ENCODE measurements around the gene HAGHL. TPM values are rescaled to one million over a fixed set of nuclear protein-coding genes. Genes with fewer than 3 reads are reported as not detected.

Gene HAGHL, protein sequence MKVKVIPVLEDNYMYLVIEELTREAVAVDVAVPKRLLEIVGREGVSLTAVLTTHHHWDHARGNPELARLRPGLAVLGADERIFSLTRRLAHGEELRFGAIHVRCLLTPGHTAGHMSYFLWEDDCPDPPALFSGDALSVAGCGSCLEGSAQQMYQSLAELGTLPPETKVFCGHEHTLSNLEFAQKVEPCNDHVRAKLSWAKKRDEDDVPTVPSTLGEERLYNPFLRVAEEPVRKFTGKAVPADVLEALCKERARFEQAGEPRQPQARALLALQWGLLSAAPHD
- polyA plus RNA-seq (2011; rRNA removed) (3.5 and 4.4 TPM in 2 replicates), polyA plus RNA-seq (2017; fragmentation: RNase III; extraction: RNeasy Plus Mini Kit Qiagen cat#74134 plus additional on column Dnase treatment) (21.4 to 22.0 TPM (median 21.7 TPM) in 3 replicates), polyA minus RNA-seq (2011; rRNA and poly(A)+ RNA removed) (2.0 and 2.6 TPM in 2 replicates)
- polyA plus RNA-seq (2012; cell fraction: cytosol; rRNA removed), result 32.0 and 35.0 TPM in 2 replicates
- polyA plus RNA-seq (2012; cell fraction: nucleus; rRNA removed), result 62.2 and 86.3 TPM in 2 replicates

DNA sequence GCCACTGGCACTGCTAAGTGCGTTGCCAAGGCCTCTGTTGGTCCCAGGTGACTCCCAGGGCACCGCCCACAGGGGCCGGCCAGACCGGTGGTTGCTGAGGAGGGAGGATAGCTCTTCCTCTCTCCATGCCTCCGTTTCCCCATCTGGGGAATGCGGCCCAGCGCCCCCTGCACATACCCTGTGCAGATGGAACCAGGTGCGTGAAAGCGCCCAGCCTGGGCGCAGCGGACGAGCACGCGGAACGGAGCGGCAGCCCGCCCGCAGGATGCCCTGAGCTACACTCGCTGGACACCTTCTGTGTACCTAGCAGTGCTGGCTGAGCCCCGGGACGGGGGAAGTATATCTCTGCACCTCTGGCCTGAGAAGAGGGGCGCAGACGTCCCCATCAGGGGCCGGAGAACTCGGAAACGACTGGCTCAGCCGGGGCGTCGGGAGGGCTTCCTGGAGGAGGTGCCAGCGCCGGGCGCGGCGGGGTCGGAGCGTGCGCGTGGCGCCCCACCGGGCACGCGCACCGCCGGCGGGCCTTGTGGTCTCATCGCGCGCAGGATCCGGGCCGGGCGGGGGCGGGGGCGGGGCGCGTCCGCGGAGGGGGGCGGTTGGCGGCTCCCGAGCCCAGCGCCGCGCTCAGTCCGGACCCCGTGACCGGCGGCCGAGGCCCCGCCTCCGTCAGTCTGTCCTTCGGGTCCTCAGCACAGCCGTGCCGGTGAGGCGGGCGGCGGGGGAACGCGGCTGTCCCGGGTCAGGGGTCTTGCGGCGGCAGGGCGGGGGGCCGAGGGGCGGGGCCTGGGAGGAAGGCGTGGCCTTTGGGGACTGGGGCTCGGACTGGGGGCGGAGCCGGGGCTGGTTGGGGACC is at the start of gene HAGHL, which contains the start of gene CCDC78:
Gene HAGHL (plus strand): TSS at position 669 of the 853 bp plus-strand sequence. CDS start 404 bp downstream, outside the sequence.
Gene CCDC78 (minus strand): TSS at position 6 of the 853 bp plus-strand sequence. CDS start 76 bp downstream, outside the sequence.
- Histone ChIP-seq H3K4me1 (peaks cover 19% of the 10 kb centered on the region), H3K4me3 (peak within 1 kb of the TSS; percentile 60), H3K9me3 (no peaks in the 10 kb centered on the region), H3K4me2 (peak within 1 kb of the TSS; percentile 100), H3K27ac (peak within 1 kb of the TSS; percentile 89 to 91)
- peak; percentile 4 to 12; a peak in 4 of 6 replicates for ATAC-seq
- 26% methylated on average over 28 of the region's 88 CpGs for WGBS (ENCODE audit: missing lambda C conversion rate)
- CTCF ChIA-PET, result interaction anchor here (0.7 to 28.0 kb wide), 4 partner anchors 6 to 59 kb away, joined by 3 to 656 read pairs (median 336); partner anchors contain the start of genes ANTKMT, CCDC78, CIAO3 and FBXL16
- POLR2A ChIA-PET, result interaction anchor here (1.2 to 4.2 kb wide), 2 partner anchors 11 to 15 kb away, joined by 5 to 23 read pairs; partner anchors contain the start of gene METRN
- no peak for DNase-seq (ENCODE audit: low read depth in 1 of 2, low spot score in 1 of 2)
- FAIRE-seq, result no peak
- TF ChIP-seq SMC3 (IDR thresholded peaks at IDR 0.05) (no peak), ZNF302 (CRISPR knock-in tag; IDR thresholded peaks at IDR 0.05) (no peak), POLR2A (IDR thresholded peaks at IDR 0.05; ENCODE audit: low read length) (no peak; the same call in 1 of the 2 replicates), NFE2L2 (conservative IDR thresholded peaks at IDR 0.05; ENCODE audit: low read length) (no peak), JUN (IDR thresholded peaks at IDR 0.05) (peak in 1 of 2 experiments; percentile 59; a peak in 2 of 5 replicates), EHF (CRISPR knock-in tag; IDR thresholded peaks at IDR 0.05) (no peak), HEYL (CRISPR knock-in tag; IDR thresholded peaks at IDR 0.05) (no peak), ZFP36 (IDR thresholded peaks at IDR 0.05; ENCODE audit: borderline replicate concordance, partially characterized antibody) (peak; percentile 98), NR3C1 (IDR thresholded peaks at IDR 0.05) (no peak), KDM5A (IDR thresholded peaks at IDR 0.05) (no peak), HDAC2 (IDR thresholded peaks at IDR 0.05) (no peak), KDM1A (IDR thresholded peaks at IDR 0.05; ENCODE audit: low read depth) (peak; percentile 63; the same call in 1 of the 2 replicates), SREBF2 (IDR thresholded peaks at IDR 0.05) (no peak), RCOR1 (IDR thresholded peaks at IDR 0.05; ENCODE audit: low read depth, low read length) (no peak), RNF2 (IDR thresholded peaks at IDR 0.05; ENCODE audit: borderline replicate concordance, low read depth) (peak; percentile 66; the same call in 1 of the 2 replicates), MYC (IDR thresholded peaks at IDR 0.05; ENCODE audit: borderline replicate concordance, low read length) (no peak), NPAS2 (CRISPR knock-in tag; IDR thresholded peaks at IDR 0.05; ENCODE audit: borderline replicate concordance) (no peak), CHD2 (IDR thresholded peaks at IDR 0.05; ENCODE audit: low read length, partially characterized antibody) (no peak), HOXA7 (CRISPR knock-in tag; IDR thresholded peaks at IDR 0.05) (no peak), POLR2AphosphoS2 (conservative IDR thresholded peaks at IDR 0.05; ENCODE audit: low read length) (0 out of 2 replicates have a peak, but pooled peaks have one; percentile 45), HOXB5 (CRISPR knock-in tag; IDR thresholded peaks at IDR 0.05) (no peak), CBX8 (IDR thresholded peaks at IDR 0.05) (no peak), CEBPB (IDR thresholded peaks at IDR 0.05) (no peak), FOSL2 (IDR thresholded peaks at IDR 0.05) (no peak), FOSL2 (CRISPR knock-in tag; IDR thresholded peaks at IDR 0.05) (no peak), FOXS1 (CRISPR knock-in tag; IDR thresholded peaks at IDR 0.05) (no peak), BHLHE40 (IDR thresholded peaks at IDR 0.05; ENCODE audit: low read depth, low read length) (no peak), CHD4 (IDR thresholded peaks at IDR 0.05; ENCODE audit: borderline replicate concordance) (no peak), CBX2 (IDR thresholded peaks at IDR 0.05; ENCODE audit: borderline replicate concordance, low read depth) (no peak)
- TF ChIP-seq, protein P1, sequence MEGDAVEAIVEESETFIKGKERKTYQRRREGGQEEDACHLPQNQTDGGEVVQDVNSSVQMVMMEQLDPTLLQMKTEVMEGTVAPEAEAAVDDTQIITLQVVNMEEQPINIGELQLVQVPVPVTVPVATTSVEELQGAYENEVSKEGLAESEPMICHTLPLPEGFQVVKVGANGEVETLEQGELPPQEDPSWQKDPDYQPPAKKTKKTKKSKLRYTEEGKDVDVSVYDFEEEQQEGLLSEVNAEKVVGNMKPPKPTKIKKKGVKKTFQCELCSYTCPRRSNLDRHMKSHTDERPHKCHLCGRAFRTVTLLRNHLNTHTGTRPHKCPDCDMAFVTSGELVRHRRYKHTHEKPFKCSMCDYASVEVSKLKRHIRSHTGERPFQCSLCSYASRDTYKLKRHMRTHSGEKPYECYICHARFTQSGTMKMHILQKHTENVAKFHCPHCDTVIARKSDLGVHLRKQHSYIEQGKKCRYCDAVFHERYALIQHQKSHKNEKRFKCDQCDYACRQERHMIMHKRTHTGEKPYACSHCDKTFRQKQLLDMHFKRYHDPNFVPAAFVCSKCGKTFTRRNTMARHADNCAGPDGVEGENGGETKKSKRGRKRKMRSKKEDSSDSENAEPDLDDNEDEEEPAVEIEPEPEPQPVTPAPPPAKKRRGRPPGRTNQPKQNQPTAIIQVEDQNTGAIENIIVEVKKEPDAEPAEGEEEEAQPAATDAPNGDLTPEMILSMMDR (IDR thresholded peaks at IDR 0.05), result no peak
- TF ChIP-seq, protein P2, sequence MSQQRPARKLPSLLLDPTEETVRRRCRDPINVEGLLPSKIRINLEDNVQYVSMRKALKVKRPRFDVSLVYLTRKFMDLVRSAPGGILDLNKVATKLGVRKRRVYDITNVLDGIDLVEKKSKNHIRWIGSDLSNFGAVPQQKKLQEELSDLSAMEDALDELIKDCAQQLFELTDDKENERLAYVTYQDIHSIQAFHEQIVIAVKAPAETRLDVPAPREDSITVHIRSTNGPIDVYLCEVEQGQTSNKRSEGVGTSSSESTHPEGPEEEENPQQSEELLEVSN (IDR thresholded peaks at IDR 0.05; ENCODE audit: borderline replicate concordance, low read depth), result no peak
- TF ChIP-seq, protein P3, sequence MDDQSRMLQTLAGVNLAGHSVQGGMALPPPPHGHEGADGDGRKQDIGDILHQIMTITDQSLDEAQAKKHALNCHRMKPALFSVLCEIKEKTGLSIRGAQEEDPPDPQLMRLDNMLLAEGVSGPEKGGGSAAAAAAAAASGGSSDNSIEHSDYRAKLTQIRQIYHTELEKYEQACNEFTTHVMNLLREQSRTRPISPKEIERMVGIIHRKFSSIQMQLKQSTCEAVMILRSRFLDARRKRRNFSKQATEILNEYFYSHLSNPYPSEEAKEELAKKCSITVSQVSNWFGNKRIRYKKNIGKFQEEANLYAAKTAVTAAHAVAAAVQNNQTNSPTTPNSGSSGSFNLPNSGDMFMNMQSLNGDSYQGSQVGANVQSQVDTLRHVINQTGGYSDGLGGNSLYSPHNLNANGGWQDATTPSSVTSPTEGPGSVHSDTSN (IDR thresholded peaks at IDR 0.05), result peak; percentile 41; the same call in 1 of the 2 replicates
- TF ChIP-seq, protein P4, sequence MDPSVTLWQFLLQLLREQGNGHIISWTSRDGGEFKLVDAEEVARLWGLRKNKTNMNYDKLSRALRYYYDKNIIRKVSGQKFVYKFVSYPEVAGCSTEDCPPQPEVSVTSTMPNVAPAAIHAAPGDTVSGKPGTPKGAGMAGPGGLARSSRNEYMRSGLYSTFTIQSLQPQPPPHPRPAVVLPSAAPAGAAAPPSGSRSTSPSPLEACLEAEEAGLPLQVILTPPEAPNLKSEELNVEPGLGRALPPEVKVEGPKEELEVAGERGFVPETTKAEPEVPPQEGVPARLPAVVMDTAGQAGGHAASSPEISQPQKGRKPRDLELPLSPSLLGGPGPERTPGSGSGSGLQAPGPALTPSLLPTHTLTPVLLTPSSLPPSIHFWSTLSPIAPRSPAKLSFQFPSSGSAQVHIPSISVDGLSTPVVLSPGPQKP (IDR thresholded peaks at IDR 0.05; ENCODE audit: low read depth, low read length), result no peak
- TF ChIP-seq, protein P5, sequence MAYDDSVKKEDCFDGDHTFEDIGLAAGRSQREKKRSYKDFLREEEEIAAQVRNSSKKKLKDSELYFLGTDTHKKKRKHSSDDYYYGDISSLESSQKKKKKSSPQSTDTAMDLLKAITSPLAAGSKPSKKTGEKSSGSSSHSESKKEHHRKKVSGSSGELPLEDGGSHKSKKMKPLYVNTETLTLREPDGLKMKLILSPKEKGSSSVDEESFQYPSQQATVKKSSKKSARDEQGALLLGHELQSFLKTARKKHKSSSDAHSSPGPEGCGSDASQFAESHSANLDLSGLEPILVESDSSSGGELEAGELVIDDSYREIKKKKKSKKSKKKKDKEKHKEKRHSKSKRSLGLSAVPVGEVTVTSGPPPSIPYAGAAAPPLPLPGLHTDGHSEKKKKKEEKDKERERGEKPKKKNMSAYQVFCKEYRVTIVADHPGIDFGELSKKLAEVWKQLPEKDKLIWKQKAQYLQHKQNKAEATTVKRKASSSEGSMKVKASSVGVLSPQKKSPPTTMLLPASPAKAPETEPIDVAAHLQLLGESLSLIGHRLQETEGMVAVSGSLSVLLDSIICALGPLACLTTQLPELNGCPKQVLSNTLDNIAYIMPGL (CRISPR knock-in tag; IDR thresholded peaks at IDR 0.05; ENCODE audit: borderline replicate concordance), result no peak
